GM19043 (cell line): ENCODE data around the gene SLF2.

Source experiments
- ATAC-seq: cut with Tn5 transposase; IDR thresholded peaks from one replicate; pipeline ENCODE4 v1.9.1; 2021; ENCODE audit warnings: low read depth; ENCODE audit not compliant: unreplicated experiment

Gene SLF2

DNA sequence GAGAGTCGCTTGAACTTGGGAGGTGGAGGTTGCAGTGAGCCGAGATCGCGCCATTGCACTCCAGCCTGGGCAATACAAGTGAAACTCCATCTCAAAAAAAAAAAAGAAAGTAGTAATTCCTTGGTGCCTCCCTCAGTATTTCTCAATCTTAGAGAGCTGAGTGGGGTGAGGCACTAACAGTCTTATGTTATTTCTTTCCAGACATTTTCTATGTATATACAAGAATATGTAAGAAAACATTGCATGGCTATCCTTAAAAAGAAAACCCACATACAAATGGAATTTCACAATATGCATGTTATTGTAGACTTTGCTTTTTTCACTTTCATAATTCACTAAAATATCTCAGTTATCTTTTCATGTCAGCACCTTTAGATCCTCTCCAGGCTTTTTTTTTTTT lies 13.6 kb upstream of the SLF2 start:
- no peak for ATAC-seq

DNA sequence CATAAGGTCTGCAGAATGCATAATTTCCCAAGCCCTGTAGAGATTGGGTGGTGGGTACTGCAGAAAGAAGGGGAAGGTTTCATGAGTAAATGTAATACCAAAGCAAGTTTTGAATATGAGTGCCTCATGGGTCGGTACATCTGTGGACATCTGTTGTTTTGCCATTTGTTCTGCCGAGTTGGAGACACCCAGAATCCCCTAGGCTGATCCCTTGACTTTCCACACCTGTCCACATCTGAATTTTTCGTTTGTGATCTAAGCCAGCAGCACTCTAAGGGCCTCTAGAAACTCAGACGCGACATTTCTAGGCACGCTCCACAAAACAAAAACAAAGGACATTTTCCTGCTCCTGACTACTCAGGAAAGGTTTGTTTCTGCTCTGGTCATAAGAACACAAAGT lies 11.7 kb upstream of the SLF2 start:
- ATAC-seq: no peak

DNA sequence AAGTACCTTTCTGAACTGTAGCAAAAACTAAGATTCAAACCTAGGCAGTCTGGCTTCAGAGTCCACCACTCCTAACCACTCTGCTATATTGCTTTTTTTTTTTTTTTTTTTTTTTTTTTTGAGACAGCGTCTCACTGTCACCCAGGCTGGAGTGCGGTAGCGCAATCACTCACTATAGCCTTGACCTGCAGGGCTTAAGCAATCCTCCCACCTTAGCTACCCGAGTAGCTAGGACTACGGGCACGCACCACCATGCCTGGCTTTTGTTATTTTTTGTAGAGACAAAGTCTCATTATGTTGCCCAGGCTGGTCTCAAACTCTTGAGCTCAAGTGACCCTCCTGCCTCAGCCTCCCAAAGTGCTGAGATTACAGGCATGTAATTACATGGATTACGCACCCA lies 10.1 kb upstream of the SLF2 start:
- no peak for ATAC-seq

DNA sequence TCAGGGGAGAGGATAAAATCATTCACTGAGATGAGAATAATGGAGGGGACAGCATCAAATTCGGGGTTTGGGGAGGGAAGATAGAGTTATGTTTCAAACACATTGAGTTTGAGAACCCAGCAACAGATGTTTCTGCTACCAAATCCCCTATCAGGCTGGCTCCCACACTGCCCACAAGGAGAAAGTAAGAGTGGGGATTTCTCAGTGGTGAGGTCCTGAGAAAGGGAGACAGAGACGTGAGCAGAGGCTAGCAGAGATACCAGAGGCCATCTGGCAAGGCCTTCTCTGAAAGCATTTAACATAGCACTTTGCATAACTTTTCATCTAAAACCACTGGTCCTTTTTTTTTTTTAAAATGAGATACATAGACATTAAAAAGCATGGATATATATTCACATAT lies 7.8 kb upstream of the SLF2 start:
- no peak for ATAC-seq

DNA sequence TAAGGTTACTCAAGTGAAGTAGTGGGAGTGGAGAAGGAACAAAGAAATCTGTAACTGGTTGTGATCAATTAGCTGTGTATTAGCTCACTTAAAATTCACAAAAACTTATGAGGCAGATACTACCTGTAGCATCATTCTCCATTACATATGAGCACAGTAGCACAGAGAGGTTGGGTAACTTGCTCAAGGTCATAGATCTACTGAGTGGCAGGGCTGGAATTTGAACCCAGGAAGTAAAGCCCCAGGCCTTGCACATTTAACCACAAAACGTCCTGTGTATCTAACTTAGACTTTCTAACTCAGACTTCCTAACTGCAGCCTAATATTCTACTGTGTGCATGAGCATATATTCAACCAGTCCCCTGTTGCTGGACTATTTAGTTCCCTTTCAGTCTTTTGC lies 5.6 kb upstream of the SLF2 start:
- no peak for ATAC-seq

DNA sequence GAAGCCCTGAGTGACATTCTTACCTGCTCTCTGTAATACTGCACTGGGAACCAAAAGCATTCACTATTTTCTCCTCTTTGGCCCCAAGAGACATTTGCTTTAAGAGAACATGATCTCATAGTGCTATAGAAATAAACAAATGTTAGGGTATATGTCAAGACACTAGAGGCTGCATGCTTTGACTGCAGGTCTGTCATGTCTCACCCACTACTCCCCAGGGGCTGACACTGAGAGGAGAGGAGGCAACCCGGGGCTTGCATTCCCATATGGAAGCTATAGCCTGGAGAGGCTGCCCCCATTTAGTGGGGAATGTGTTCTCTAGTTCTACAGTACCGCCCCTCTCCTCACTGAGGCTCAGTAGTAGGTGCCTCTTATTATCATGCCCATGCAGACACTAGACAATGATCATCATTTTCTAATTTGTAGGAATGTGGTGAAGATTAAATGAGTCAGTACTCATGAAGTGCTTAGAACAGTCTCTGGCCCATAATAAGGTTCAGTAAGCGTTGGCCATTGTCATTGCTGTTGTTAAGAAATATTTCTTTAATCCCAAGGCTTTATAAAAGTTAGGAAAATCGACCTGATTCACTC lies 4.9 kb upstream of the SLF2 start:
- ATAC-seq: no peak

DNA sequence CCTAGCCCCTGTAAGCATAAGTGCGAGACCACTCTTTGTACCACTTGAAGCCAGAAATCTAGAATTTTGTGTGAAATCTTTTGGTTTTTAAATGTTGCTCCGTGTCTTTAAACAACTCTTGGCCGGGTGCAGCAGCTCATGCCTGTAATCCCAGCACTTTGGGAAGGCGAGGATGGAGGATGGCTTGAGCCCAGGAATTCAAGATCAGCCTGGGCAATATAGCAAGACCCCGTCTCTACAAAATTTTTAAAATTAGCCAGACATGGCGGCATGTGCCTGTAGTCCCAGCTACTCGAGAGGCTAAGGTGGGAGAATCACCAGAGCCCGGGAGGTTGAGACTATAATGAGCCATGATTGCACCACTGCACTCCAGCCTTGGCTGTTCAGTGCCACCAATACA lies 4.4 kb upstream of the SLF2 start:
- no peak for ATAC-seq

DNA sequence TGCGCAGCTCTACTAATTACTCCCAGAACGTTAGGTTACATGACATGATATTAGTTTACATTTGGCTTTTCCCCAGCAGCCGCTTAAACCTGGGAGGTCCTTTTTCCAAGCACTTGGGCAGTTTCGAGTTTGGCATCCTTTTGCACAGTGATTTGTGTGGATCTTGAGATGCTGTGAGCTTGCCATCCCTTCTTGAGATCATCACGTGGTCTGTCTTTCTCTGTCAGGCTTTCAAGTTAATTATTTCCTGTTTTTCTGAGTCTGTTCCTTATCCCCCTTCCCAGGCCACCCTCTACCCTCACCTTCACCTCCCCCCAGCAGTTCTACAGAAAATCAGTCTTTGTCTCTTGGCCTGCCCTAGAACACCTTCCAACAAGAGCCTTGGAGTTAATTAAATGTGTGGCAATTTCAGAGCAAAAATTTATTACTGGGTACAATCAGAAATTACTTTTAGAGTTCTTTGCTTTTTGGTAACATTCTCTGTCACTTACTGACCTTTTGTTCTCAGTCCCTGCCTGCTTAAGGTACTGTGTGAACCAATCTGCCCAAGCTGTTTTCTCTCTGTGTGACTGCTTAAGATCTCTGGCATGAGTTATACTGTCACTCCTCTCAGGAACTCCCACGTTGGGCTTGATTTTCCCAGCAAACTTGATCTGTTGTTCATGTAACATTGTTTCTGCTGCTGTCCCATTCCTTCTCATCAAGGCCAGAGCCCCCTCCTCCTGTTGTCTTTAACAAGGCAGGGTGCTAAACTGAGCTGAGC lies 3.1 kb upstream of the SLF2 start:
- ATAC-seq: no peak

DNA sequence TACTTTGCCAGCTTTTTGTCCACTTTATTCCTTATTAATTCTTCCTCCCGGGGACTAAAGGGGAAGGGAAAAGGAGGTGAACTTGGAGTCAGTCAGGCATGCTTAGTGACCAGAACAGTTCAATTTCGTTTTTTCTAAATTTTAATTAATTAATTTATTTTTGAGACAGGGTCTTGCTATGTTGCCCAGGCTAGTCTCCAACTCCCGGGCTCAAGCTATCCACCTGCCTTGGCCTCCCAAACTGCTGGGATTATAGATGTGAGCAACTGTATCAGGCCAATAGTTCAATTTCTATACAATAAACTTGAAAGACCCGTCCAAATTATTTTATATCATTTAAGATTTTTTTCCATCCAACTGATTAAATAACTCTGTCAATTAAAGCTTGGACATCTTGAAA lies 1.3 kb upstream of the SLF2 start:
- no peak for ATAC-seq

DNA sequence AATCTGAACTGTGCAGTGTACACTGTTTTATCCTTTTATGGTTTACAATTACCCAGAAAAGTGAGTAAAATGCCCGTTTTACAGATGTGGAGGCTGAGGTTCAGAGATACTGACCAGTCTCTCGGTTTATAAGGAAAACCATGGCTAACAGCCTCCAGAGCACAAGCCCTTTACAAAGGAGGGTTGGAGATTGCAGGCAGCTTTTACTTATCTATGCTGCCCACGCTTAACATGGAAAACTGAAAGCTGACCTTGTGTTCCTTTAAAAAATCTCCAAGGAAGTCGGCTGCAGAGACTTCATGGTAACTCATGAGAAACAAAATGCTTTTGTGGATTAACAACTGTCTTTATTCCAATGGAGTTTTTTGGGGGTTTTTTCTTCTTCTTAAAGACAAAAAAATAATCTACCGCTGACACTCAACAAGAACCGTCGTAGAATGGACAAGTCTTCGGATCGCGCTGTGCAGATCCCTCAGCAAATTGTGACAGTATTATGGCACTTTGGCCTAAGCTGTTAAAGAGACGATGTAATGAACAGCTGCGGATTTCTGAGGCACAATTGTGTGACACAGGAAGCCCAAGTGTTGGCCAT lies 654 bp upstream of the SLF2 start:
- no peak for ATAC-seq

DNA sequence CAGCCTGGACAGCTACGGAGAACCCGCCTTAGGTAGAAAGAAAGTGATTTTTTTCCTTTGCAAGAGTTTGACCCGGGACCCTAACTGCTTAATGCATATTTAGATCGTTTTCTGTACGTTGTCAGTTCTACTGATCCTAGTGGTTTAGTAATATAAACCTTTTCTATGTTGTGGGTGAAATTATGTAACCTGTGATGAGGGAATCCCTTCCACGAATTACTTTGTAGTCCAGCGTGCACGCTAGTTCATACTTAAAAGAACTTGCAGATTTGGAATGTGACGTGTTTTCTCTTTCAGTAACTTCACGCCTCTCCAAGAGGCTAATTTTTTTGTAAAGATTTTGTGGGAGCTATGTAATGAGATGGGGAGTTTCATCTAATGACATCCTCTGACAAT lies 705 bp downstream of the SLF2 start:
- no peak for ATAC-seq

DNA sequence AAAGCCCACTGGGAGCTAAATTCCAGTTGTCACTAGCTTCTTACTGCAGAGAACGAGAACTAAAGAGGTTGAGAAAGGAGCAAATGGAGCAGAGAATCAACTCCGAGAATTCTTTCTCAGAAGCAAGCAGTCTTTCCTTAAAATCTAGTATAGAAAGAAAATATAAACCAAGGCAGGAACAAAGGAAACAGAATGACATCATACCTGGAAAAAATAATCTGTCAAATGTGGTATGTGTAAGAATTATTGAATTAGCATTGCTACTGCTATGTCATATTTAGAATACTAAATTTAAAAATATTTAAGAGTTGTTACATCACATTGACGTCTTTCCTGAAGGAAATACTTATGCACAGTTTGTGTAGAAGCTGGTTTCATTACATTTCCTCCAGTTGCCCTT lies 4.3 kb downstream of the SLF2 start:
- no peak for ATAC-seq

DNA sequence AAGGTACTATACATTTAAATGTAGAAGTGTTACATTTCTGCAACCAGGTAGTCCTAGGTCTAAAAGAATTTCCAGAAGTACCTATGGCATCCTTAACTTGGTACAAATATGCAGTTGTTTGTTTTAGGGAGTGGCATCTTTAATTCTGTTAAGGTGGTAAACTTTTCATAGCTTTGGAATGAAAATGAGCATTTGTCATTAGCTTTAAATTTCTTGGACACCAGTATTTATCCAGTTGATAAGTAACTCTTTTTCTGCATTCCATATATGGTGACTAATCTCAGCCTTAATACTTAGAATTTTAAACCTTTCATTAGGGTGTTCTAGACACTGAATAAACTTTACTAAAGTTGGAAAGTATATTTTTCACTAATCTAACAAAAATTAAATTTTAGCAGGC lies 10.8 kb downstream of the SLF2 start:
- no peak for ATAC-seq

DNA sequence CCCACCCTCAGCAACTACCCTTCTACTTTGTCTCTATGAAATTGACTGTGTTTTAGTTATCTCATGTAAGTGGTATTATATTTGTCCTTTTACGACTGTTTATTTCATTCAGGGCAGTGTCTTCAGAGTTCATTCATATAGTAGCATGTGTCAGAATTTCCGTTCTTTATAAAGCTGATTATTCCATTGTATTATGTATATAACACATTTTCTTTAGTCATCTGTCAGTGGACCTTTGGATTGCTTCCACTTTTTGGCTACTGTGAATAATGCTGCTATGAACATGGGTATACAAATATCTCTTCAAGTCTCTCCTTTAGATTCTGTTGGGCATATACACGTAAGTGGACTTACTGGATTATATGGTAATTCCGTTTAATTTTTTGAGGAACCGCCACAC lies 14.5 kb downstream of the SLF2 start:
- ATAC-seq: no peak

DNA sequence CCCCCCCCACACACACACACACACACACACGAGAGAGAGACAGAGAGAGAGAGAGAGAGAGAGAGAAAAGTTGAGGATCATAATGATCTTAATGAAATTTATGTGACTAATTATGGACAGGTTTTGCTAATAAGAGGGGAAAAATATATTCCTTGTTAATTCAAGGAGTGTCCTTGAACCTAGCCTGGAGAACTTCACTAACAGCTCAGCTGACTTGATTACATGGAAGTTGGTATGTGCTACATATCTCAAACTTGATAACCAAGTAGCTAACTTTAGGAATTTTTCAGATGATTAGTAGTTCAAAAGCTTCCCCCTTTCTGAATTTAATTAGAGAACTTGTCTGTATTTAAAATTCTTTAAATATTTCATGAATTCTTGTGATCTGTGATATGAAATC lies 15.3 kb downstream of the SLF2 start:
- no peak for ATAC-seq

DNA sequence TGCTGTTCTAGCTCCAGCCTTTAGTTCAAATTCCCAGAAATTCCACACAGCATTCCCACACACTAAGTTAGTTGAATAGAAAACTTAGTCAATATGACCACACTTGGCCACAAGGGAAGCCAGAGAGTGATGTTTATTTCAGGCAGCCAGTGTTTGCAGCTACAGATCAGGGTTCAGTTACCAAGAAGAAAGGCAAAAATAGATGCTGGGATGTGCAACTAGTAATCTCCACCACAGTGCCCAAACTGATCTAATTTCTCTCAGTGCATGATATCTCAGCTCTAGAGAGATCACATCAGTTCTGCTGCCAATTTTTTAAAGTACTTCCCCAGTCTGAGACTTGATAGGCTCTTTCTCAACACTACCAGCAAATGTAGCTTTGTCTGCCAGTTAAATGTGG lies 17.6 kb downstream of the SLF2 start:
- ATAC-seq: no peak

DNA sequence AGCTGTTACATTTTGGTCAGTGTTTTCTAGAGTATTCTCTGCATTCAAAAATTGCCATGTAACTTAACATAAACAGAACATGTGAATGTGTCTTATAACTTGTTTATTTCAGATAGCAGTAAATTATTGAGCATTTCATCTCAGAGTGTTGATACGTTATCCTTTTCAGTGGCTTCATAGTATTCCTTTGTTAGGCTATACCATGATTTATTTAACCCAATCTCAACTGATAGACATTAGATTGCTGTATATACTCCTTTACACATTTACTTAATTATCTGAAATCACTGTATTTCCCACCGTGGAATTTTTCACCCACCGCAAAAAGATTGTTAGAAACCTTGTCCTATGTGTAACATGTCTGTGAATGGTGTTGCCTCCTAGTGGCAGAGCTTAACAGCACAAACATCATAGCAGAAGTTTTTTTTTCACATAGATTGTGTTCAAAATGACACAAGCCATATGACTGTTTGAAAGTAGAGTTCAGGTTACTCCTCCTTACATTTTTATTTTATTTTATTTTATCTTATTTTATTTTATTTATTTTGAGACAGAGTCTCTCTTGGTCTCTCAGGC lies 21.4 kb downstream of the SLF2 start:
- no peak for ATAC-seq

DNA sequence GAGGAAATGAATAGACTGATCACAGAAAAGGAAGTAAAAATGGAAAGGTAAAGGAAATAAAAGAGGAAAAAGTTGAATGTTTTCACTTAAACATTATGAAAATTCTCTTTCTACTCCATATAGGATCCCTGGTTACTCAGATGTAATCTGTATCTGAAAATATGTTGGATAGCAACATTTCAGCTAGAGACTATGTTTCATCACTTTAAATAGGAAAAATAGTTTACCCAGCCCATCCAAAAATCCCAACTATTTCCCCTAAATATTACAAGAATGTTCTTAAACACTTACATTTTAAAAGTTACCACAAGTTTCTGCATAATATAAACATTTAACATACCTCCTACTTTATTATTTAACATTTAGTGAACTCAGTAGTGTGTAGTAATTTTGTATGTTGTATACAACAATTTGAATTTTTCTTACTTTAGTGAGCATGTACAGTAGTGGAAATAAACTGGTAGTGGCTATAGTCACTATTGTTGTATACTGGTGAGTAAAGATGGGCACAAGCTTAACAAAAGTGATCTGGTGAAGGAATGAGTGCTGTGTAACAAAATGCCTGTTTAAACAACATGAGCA lies 27.1 kb downstream of the SLF2 start:
- no peak for ATAC-seq

DNA sequence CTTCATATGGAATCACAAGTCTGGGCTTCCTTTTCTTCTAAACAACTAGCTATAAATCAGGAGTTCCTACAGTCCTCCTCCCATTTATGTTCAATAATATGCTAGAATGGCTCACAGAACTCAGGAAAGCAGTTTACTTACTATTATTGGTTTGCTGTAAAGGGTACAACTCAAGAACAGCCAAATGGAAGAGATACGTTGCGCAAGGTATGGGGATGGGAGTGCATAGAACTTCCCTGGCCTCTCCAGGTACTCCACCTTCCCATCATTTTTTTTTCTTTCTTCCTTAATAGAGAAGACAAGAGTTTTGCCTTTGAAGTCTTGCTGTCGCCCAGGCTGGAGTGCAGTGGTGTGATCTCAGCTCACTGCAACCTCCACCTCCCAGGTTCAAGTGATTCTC lies 29.5 kb downstream of the SLF2 start:
- ATAC-seq: no peak

DNA sequence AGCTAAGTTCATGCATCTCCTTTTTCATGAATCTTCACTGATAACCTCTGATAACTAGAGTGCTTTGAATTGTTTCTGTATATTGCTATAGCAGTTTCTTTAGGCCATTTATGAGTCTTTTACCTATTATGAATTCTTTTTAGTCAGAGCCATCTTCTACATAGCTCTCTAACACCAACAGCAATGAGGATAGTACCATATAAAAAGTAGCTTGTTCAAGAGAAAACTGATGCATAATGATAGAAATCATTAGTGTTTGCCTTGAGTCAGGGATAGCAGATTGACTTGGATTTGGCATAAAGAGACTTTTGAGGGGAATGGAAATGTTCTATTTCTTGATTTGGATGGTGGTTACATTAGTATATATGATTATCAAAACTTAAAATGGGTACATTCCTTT lies 30.7 kb downstream of the SLF2 start:
- no peak for ATAC-seq

DNA sequence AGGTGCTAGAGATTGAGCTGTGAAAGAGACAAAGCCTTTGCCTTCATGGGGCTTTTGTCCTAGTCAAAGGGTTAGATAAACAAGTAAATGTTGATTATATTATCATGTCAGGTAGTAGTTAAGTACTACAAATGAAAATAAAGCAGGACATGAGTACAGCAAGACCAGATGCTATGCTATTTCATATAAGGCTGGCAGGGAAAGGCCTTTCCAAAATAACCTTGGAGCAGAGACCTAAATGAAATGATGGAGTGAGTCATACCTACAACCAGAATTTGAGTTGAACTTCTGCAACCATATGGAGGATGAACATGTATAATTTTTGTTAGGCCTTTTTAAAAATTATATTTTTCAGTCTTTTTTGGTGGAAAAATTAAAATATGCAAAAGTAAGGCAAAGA lies 33.0 kb downstream of the SLF2 start:
- no peak for ATAC-seq

DNA sequence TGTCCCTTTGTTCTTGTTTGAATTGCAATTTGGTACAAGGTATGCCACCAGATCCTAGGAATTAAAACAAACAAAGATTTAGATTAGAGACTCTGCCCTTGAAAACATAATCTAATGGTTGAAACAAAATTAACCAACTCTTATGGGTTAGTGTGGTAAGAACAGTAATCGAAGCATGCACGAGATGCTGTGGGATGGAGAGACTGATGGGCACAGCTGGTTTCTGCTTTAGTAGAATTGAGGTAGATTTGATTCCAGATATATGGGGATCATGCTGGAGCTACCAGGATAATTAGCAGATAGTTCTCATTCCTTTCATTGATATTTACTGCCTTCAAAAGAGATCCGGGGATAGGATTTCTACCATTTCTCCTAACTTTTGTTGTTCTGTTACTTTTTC lies 36.2 kb downstream of the SLF2 start:
- no peak for ATAC-seq
